Nucleus accumbens (tissue), 56 donors: ENCODE measurements around the gene ZNF532.

ENCODE experiments used
- DNase-seq, 56 donors: peaks; one replicate each; lab custom pipeline; 2025; lab: John Stamatoyannopoulos, UW

The ZNF532 gene

GRCh38 chr18:58966005-58966677 lies 101.5 kb downstream of the ZNF532 start:
- DNase-seq = peak in 1 of 56 donors; percentile 30

GRCh38 chr18:58966704-58967103 lies 102.0 kb downstream of the ZNF532 start:
- DNase-seq = no peak

- no peak for DNase-seq
These were observed 103.1 kb downstream of the ZNF532 start for GRCh38 chr18:58967751-58968254.

GRCh38 chr18:58970943-58971790 lies 106.5 kb downstream of the ZNF532 start:
- no peak for DNase-seq

DNA sequence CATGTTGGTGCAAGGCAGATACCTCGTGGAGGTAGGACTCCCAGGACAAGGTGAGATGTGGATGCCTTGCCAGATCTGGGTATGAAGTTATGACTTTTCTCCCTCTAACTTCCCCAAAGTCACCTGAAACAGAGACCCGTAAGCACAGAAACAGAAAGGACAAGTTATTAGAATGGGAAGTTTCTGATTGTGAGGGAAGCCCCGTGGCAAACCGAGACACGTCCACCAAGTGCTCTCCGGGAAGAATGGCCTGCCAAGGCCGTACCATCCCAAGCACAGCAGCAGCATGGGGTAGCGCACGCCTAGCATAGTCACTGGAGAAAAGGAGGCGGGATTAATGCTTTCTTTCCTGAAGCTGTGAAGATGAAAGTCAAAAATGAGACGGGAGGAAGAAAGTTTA lies 110.6 kb downstream of the ZNF532 start:
- peak in 1 of 56 donors; percentile 9 for DNase-seq

DNA sequence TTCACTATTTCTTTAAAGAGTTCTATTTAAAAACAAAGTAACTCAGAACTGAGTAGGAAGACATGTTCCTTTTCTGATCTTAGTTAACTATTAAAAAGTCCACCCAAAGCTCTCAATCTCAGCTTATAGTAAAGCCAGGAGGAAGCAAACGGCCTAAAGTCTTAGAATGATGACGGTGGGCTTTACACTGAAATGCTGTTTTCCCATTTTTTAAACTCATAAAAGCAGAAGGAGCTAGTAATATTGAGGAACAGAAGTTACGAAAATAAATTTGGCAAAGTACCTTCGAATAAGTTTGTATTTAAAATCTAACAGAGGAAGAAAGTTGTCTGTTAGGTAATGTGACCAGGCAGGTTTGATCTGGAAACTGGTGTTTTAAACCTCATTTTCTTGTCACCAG lies 111.1 kb downstream of the ZNF532 start:
- DNase-seq = no peak

DNA sequence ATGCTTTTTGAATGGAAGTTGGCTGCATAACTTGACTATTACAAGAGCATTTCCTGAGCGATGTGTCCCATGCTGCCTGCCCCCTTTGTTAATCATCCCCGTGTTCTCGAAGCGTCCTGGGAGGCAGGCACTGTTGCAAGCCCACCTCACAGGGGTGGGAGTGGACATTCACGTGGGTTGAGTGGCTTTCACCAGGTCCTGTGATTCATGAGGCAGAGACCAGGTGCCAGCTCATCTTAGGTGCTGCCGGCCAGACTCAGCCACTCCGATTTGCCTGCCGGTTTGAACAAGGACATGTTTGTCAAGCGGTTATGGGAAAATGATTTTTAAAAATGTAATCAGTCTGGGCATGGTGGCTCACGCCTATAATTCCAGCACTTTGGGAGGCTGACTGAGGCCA lies 112.5 kb downstream of the ZNF532 start:
- DNase-seq = no peak

GRCh38 chr18:58977801-58978200 lies 113.1 kb downstream of the ZNF532 start:
- DNase-seq = no peak

DNA sequence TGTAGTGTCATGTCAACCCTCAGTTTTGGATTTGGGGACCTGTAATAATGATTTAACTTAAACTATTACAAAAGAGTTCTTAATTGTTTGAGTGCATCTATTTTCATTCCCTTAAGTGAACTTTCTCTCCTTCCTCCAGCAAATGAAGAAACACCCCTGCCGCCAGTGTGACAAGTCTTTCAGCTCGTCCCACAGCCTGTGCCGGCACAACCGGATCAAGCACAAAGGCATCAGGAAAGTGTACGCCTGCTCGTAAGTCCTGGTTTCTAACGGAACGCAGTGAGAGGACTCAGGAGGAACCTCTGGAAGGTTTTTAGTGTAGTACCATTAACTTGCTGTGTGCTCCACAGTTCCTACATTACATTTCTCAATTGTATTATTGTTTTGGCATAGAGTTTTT lies 114.2 kb downstream of the ZNF532 start:
- DNase-seq = no peak

- no peak for DNase-seq
These were observed 114.9 kb downstream of the ZNF532 start for GRCh38 chr18:58979615-58980014.

DNA sequence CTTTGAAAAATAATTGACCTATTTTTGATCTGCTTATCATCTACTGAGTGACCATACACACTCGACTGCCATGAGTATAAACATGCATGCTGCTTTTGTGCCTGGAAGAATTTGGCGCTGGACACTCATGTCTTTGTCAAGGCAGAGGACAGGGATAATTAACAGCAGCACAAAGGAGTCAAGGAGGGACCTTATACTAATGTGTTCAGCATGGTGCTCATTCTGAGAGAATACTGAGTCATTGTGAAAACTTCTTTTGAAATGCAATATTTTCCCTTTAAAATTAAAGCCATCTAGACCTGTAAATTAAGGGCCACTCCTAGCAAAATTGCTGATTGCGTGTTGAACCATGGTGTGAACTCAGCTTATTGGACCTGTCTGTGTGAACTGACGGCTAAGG lies 116.3 kb downstream of the ZNF532 start:
- DNase-seq = no peak

DNA sequence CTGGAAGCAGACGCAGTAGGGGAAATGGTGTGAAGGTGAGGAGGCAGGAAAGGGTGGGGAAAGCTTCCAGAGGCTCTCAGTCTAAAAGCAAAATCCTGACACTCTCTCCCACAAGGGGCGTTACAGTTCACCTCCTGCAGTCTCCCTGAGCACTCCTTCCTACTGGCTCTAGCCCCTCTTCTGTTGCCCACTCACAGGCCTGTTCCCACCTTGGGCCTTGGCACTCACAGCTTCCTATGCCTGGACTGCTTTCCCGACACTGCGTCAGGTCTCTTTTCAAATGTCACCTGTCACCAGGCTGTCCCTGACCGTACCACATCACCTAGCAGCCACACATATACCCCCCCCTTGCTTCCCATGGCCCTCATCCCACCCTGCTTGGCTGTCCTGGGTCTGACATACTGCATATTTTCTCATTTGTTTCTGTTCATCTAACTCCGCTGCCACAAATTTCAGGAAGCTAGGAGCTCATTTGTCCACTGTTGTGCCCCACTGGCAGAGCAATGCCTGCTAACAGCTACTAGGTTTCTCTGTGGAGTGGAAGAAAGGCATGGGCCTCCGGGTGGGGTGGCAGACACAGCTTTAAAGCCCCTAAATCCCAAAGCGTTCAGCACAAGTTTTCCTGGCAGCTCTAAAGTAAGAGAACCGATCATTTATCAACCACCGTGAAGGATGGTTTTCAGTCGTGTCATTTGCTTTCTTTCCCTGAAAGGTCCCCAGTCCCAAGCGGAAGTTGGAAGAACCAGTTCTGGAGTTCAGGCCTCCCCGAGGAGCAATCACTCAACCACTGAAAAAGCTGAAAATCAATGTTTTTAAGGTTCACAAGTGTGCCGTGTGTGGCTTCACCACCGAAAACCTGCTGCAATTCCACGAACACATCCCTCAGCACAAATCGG lies 118.8 kb downstream of the ZNF532 start:
- no peak for DNase-seq

- no peak for DNase-seq
These were observed 123.9 kb downstream of the ZNF532 start for GRCh38 chr18:58988600-58988999.

- no peak for DNase-seq
These were observed 124.6 kb downstream of the ZNF532 start for GRCh38 chr18:58989184-58989759.

DNA sequence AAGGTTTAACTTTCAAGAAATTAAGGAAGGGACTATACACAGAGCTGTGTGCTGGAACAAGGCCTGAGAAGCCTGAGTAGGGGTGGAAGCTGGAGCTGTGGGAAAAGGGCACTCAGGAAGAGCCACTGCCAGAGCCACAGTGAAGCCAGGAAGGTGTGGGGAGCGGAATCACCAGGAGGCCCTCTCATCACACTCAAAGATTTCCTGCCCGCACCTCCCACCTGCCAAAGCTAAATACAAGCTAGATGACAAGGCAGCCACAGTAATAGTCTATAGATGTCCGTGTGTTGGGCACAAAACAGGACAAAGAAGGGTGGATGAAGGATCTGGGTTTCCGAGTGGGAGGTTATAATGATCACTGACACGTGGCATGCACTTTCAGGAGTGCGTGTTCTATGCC lies 126.0 kb downstream of the ZNF532 start:
- DNase-seq = no peak

DNA sequence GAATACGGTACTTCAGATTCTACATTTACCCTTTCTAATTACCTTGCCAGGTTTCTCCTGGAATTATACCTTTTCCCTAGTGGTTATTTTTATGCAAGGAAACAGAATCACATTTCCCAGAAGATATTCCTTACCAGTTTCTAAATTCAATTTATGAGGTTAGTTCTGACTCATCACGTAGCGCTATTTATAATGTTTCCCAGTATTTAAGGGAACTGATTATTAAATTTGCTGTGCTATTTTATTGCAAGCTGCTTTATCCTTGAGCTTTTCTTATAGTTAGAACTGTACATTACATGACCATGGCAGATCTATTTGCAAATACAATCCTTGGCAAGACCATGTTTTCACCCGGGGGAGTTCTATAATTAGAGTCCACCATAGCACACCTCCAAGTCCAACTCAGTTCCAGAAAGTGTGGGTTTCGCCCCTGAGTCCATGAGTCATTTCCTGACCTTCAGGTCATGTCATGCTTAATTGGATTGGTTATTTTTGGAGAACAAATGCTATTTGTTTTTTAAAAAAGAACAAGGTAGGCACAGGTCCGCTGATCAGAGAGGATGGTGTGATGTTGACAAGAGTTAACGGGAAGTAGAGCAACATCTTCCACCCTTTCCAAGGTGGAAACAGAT lies 126.6 kb downstream of the ZNF532 start:
- DNase-seq = no peak

DNA sequence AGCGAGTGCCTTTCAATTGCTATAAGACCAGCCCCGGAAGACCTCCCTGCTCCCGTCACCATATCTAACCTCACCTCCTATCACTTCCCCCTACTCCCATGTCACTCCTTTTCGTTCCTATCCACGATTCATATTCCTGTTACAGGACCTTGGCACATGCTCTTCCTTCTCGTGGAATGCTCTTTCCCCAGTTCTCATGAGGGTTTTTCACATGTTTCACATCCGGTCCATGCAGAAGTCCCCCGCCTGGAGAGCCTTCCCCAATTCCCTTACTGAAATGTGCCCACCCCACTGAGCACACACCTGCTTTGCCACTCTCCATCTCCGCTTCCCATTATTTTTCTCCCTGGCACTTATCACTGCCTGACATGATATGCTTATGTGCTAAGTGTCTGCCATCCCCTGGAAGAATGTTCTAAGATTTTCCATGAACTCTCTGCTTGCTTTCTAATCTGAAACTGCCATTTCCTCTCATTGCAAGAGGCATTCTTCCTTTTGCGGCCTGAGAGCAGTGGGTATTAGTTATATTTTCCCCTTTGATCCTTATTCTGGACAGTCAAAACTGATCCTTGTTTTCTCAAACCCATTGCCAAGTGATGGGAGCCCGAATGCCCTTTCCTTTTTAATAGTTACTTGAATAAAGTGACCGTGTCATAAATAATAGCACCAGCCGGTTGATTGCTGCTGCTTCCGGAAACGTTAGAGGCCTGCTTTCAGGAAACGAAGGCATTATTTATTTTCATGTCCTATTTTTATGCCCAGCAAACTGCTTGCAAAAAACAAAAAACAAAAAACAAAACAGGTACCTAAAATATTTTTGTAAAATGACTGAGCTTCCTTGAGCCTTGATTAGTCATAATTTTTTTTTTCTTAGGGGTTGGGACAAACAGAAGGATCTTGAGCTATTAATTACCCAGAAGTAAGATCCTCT lies 127.9 kb downstream of the ZNF532 start:
- DNase-seq = no peak

GRCh38 chr18:58993260-58993659 lies 128.6 kb downstream of the ZNF532 start:
- no peak for DNase-seq

- DNase-seq = no peak
These were observed 131.0 kb downstream of the ZNF532 start for GRCh38 chr18:58995663-58996062.
